Panc1 (cell line): ENCODE results near the gene FHAD1.

Experiments used
- POLR2AphosphoS5 ChIP-seq: IDR thresholded peaks from 2 replicates; pipeline ENCODE4 v1.6.1; 2012; ENCODE audit warnings: mild to moderate bottlenecking, low read depth, low read length, moderate library complexity
- SIN3A ChIP-seq: IDR thresholded peaks from 2 replicates; pipeline ENCODE4 v1.6.1; 2012; ENCODE audit warnings: low read depth, mild to moderate bottlenecking, low read length, moderate library complexity, borderline replicate concordance; ENCODE audit not compliant: insufficient read depth
- TF ChIP-seq, protein P1 (sequence below): fragments of 450-650 bp; IDR thresholded peaks from 2 replicates; pipeline ENCODE4 v1.5.1; 2017; ENCODE audit warnings: mild to moderate bottlenecking

DNA sequence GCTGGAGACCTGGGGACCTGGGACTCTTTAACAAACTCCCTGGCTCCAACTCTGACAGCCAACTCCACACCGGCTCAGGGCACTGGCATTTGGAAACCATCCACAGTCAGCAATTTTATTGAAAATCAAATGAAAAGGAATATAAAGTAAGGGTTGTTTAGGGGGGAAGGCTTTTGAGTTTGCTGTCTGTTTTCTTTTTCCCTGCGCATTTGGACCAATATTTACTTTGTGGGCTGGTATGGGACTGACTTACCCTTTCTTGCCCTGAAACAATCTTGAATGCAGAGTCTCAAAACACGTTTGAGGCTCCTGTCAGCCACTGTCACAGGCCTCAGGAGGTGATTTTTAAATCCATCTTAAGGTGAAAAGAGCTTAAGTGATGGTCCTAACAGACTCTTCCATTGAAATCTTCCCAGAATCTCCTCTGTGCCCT is 147.3 kb downstream of the FHAD1 start:
- TF ChIP-seq, protein P1, sequence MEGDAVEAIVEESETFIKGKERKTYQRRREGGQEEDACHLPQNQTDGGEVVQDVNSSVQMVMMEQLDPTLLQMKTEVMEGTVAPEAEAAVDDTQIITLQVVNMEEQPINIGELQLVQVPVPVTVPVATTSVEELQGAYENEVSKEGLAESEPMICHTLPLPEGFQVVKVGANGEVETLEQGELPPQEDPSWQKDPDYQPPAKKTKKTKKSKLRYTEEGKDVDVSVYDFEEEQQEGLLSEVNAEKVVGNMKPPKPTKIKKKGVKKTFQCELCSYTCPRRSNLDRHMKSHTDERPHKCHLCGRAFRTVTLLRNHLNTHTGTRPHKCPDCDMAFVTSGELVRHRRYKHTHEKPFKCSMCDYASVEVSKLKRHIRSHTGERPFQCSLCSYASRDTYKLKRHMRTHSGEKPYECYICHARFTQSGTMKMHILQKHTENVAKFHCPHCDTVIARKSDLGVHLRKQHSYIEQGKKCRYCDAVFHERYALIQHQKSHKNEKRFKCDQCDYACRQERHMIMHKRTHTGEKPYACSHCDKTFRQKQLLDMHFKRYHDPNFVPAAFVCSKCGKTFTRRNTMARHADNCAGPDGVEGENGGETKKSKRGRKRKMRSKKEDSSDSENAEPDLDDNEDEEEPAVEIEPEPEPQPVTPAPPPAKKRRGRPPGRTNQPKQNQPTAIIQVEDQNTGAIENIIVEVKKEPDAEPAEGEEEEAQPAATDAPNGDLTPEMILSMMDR, result no peak
- TF ChIP-seq SIN3A (no peak), POLR2AphosphoS5 (no peak)
